Activated CD4-positive, alpha-beta T cell treated with anti-CD3 and anti-CD28 coated beads, Interleukin-2, Interleukin-4, amounts not matched to agents 100 ng/mL and 50 ng/mL, durations not matched to agents 16 hours and 8 hours (primary cell): ENCODE data around the gene RBM8A.

Source experiments
- DNase-seq: peaks from one replicate; pipeline ENCODE4 v3.0.0-alpha.2; 2020; ENCODE audit warnings: low spot score

RBM8A gene

DNA sequence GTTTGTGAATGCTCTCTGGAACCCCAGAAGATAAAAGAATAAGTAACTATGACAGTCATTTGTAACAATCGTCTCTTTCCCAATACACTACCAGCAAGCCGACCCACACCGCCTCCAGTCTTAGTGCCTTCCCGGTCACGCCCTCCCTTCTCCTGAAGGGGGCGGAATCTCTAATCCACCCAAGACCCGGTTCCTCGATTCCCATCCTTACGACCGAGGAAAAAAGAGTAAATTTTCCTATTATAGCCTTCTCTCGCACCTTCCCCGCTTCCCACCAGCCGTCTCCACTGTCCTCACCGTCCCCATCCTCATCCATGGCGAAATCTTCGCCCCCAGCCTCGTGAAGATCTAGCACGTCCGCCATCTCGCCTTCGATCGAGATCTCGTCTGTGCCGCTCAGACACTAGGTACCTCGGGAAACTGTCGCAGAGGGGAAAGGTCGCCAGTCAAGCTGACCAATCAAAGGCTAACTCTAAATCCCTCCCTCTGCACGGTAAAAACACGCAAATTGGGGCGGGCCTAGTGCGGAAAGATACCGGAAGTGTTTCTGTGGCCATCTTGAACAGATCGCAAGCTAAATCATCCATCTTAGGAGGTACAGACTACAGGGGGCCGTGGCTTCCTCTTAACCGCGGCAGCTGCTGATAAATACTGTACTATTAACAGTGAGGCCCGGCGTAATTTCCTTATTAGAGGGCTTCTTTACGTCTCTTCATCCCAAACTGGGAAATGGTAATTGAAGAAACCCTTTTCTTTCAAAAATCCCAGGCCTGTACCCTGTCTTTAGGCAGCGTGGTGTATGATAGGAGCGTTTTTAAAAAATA lies at the start of gene RBM8A:
RBM8A (minus strand) TSS at position 422 of the 824 bp plus-strand sequence; CDS start at position 364, 58 bp downstream.
- DNase-seq, result peak; percentile 98

DNA sequence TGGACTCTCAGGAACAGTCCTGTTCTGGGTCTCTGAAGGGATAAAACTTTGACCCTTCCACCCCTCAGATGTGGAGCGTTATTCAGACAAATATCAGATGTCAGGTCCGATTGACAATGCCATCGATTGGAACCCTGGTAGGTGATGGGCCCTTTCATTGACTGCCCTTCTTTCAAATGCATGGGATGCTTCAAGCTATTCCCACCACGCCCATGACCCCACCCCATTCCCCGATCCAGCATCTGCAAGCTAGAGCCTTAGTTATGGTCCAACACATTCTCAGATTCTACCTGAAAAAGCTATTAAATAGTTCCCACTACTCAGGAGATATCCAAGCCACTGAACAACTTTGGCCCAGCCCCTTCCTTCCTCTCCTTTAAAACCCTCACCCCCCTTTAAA lies 49.7 kb upstream of the RBM8A start:
- DNase-seq, result no peak

GRCh38 chr1:145975216-145975615 lies 47.9 kb upstream of the RBM8A start:
- no peak for DNase-seq

DNA sequence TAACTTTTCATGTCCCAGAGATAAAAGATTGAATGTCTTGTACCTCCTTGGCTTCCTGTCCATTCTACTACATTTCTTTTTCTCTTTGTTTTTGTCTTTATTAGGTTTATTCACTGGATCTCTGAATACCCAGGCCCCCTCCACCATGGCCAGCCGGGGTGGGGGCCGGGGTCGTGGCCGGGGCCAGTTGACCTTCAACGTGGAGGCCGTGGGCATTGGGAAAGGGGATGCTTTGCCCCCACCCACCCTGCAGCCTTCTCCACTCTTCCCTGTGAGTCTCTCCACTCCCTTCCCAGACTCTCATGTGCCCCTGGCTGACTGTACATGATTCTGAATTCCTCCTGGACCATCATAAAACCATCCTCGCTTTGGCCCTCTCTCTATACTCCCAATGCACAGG lies 47.4 kb upstream of the RBM8A start:
- no peak for DNase-seq

DNA sequence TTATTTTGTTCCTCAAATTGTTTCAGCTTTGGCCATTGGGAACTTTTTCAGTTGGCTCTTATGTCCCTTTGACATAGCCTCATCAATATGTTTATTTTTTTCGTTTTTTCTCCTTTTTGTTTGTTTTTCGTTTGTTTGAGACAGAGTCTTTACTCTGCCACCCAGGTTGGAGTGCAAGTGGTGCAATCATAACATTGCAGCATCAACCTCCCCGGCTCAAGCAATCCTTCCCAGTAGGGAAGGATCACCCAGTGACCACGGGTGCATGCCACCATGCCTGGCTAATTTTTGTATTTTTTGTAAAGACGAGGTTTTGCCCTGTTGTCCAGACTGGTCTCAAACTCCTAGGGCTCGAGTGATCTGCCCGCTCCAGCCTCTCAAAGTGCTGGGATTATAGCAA lies 45.3 kb upstream of the RBM8A start:
- no peak for DNase-seq

- DNase-seq, result no peak
These were observed 40.0 kb upstream of the RBM8A start for GRCh38 chr1:145967288-145967687.

- no peak for DNase-seq
These were observed 37.9 kb upstream of the RBM8A start for GRCh38 chr1:145965119-145965744.

DNA sequence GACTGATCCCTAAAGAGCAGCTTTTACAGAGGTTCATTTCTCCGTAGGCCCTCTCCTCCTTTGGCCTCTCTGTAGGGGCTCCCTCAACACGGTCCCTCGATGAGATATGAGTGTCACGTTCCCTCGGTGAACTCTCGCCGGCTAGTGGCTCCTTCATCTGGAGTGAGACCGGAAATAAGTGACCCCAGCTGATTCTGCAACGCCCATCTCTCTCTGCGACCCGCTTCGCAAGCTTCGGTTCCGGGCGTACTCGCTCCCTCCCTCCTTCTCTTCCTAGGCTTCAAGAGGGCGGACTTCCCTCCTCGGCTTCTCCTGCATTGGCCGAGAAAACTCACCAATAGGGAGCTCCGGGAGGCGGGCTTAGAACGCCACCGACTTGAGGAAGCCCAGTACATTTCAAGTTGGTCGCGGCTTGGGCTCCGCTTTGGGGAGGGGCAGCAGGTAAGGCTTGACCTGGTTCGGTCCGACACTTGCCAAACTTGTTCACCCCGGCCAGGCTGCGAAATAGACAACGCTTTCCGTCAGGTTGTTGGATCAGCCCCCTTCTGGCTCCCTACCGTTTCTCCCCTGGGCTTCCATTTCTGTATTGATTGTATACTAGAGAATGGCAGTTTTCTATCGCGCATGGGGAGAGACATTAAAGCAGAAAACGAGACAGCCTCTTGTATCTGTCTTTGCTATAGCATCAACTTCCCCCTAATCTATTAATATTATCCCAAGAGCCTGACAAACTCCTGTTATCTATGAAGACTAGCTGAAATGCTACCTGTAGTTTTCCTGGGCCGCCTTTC lies 37.2 kb upstream of the RBM8A start, which contains the start of the genes ANKRD34A and POLR3GL:
ANKRD34A (minus strand) TSS at position 248 of the 791 bp plus-strand sequence. CDS start 2,816 bp downstream, outside the sequence.
POLR3GL (plus strand) TSS at position 363 of the 791 bp plus-strand sequence. CDS start 10,176 bp downstream, outside the sequence.
- DNase-seq, result peak; percentile 97

DNA sequence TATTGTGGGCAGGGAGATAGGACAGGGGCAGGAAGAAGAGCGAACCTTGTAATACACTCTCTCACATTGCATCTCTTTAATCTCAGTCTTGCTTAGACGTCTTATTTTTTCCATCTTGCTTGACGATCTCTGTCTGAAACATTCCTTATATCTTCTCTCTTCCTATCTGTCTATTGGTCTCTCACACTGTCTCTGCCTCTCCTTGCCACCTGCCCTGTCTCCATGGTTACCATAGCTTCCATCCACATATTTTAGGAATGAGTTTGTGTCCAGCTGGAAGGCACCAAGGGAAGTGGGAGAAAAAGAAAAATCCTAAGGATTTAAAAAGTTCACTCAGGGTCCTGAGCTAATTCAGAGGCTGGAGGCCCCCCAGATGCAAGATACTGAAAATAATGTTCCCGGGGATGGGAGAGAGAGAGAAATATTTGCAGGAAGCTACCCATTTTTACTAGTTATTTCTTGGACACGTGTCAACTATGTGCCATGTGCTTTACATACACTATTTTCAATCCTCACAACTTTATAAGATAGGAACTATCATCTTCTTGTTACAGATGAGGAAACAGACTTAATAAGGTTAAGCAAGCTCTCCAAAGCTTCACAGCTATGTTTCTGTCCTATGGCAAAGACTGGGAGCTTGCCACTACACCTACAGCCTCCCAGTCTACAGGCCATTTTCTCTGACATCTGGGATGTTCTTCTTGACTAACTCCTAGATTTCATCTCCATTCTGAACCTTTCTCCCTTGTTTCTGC lies 36.2 kb upstream of the RBM8A start:
- DNase-seq, result no peak

DNA sequence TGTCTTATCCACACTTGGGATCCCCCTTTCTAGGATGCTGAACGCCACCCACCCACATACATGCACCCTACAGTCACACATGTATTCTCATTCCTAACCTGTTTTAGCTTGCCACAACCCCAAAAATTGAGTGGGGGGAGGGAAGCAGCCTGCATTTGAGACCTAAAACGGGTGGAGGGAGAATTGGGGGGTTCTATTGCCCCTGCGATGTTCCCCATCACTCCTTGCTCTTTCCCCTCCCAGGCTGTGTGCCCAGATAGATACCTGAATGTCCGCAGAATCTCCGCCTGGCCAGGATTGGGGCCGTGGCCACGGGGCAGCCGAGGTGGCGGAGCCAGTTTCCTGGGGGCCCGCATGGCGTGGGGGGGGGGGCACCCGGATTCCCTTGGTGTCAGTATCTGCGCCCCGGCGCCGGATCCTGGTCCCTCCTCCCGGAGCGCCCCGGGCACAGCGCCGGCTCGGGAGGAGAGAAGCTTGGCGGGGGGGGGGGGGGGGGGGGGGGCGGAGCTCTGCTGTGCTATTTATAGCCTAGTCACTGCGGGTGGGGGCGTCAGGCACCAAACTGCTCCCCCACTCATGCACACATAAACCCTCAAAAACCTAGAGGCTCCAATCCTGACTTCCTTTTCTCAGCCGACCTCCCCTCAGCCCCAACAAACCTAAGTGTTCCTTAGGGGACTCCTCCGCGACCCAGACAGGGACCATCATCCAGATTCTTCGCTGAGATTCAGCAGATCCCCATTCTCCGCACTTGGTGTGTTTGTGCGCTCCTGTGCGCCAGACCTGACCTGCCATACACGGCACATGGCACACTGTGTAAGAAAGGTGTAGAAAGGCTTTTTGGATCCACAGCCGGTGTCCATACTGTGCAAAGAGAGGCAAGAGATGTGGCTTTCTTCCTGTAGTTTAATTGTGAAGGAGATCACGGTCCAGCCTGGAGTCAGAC lies 35.1 kb upstream of the RBM8A start:
- no peak for DNase-seq

DNA sequence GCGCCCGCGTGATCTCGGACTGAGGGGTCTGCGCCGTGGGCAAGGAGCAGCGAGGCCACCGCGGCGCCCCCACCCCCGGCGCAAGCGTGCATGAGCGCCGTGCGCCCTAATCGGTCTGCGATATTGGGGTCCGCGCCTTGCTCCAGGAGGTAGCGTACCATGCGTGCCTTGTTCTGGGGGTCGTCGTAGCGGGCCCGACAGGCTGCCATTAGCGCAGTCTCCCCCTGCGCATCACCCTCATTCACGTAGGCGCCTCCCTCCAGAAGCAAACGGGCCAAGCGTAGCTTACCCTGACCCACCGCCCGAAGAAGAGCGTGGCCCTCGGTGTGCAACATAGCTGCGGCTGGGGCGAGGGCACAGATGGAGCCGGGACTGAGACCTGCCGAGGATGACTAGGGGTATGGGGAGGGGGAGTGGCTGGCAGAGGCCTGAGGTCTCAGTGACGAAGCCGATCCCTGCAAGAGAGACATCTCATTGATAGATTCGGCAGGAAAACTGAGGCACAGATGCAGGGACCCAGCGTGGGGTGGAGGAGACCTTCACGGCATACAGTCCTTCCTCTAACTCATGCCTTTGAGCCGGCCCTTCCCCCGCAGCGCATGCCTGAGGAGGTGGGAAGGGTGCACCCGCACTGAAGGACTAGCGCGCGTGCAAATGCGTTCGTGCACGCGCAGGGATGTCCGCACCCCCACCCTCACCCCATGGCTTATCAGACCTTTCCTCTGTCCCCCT lies 34.3 kb upstream of the RBM8A start:
- peak; percentile 54 for DNase-seq

DNA sequence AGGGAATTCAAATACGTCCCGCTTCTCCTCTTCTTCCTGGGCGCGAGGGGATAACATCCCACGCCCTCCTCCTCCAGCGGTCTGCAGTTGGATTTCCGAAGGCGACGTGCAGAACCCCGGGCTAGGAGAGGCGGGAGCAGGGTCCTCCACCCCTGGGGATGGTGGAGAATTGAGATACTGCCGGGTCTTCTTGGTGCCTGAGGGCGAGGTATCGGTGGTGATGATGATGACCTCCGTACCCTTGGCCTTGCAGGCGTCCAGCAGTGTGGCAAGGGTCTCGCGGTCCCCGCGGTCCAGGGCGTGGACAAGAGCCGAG lies 33.8 kb upstream of the RBM8A start:
- DNase-seq, result no peak

- DNase-seq, result no peak
These were observed 33.3 kb upstream of the RBM8A start for GRCh38 chr1:145960468-145961108.

DNA sequence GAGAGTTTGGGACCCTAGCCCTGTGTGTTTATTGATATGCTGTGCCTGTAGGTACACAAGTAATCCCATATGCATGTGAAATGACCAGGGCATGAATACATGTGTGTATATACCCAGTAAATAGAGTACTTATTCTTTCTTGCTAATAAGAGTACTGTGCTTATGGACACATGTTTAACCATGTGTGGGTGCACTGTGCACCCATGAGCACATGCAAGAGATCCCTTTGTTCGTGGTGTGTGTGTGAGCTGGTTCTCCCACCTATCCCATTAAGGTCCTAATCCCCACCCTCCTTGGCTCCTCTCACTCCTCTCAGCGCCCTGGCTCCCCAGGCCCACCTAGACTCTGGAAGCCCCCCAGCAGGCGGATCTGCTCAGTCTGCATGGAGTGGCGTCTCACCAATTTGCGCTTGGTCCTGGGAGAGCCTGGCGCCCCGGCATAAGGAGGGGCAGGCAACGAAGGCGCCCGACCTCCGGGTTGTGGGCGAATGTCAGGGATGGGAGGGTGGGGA lies 32.7 kb upstream of the RBM8A start:
- DNase-seq, result no peak

GRCh38 chr1:145959333-145959732 lies 32.0 kb upstream of the RBM8A start:
- DNase-seq, result no peak

- DNase-seq, result no peak
These were observed 31.4 kb upstream of the RBM8A start for GRCh38 chr1:145958734-145959133.

DNA sequence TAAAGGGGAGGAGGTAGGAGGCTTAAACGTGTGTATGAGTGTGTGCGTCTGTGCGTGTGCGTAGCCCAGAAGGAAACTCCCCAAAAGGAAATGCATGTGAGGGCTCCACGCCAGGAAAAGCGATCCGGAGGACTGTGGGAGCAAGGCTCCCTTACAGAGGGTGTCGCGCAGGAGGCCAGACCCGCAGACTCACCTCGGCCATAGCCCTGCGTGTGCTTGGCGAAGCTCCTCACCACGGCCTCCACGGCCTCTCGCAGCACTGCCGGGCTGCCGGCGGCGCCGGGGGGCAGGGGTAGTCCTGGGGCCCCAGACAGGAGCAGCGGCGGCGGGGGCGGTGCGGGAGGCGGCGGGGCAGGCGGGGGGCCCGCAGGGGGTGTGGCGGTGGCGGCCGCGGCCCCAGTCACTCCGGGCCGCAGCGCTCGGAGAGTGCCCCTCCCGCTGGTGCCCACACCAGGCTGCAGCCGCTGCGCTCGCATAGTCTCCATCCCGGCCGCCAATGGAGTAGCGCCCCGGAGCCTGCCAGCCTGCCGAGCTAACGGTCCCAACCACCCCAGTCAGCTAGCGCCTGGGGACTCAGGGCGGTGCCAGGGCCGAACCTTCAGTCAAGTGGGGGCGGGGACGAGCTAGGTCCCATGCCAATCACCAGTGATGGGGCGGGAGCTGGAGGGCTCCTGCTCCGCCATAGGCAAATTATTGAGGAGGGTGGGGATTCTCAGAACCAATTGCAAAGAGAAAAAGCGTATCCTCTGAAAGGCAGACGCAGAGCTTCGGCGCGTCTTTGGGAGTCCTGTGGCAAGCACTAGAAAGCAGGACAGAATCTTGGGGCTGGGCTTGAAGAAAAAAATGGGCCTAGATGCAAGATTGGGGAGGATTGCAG lies 30.4 kb upstream of the RBM8A start, which contains the start of gene LIX1L:
LIX1L (minus strand) TSS at position 575 of the 877 bp plus-strand sequence; CDS start at position 485, 90 bp downstream.
- DNase-seq, result peak; percentile 98

- DNase-seq, result no peak
These were observed 29.6 kb upstream of the RBM8A start for GRCh38 chr1:145956781-145957442.
